GM12878 (cell line): ENCODE results near the gene CCDC137. TPM values are rescaled to one million over a fixed set of nuclear protein-coding genes. Genes with fewer than 3 reads are reported as not detected.
A peak's percentile ranks its signal among the peaks of the same experiment; 100 is the strongest.

ENCODE experiments used
- ATF3 ChIP-seq: IDR thresholded peaks from 2 replicates; pipeline ENCODE4 v1.6.1; 2011; ENCODE audit warnings: low read depth, mild to moderate bottlenecking, low read length, moderate library complexity, borderline replicate concordance; ENCODE audit errors: extremely low read depth
- BRCA1 ChIP-seq: IDR thresholded peaks from 2 replicates; pipeline ENCODE4 v1.6.1; 2011; ENCODE audit warnings: low read depth, low read length, improper control_type of control experiment
- CHD1 ChIP-seq: IDR thresholded peaks from 2 replicates; pipeline ENCODE4 v1.6.1; 2012; ENCODE audit warnings: low read depth, low read length, improper control_type of control experiment
- CHD2 ChIP-seq: IDR thresholded peaks from 2 replicates; pipeline ENCODE4 v1.6.1; 2011; ENCODE audit warnings: low read depth, low read length, improper control_type of control experiment, borderline replicate concordance
- HDGF ChIP-seq: fragments of 450-650 bp; IDR thresholded peaks from 2 replicates; pipeline ENCODE4 v1.6.1; 2016; ENCODE audit warnings: antibody characterized with exemption
- IKZF1 ChIP-seq: fragments of 450-650 bp; conservative IDR thresholded peaks from 2 replicates; pipeline ENCODE4 v1.6.1; 2017; ENCODE audit warnings: antibody characterized with exemption, mild to moderate bottlenecking
- IRF4 ChIP-seq: IDR thresholded peaks from 2 replicates; pipeline ENCODE4 v1.6.1; 2011; ENCODE audit warnings: low read depth, low read length
- KDM1A ChIP-seq: fragments of 200-600 bp; sonication (generic); IDR thresholded peaks from 2 replicates; pipeline ENCODE4 v1.6.1; 2016; ENCODE audit warnings: borderline replicate concordance
- MEF2A ChIP-seq: IDR thresholded peaks from 2 replicates; pipeline ENCODE4 v1.6.1; 2011; ENCODE audit warnings: low read depth, mild to moderate bottlenecking, low read length, moderate library complexity; ENCODE audit not compliant: insufficient read depth
- MXI1 ChIP-seq: fragments of 150-350 bp; IDR thresholded peaks from 2 replicates; pipeline ENCODE4 v1.6.1; 2011; ENCODE audit warnings: low read depth, mild to moderate bottlenecking, inconsistent platforms, low read length, improper control_type of control experiment
- NFIC ChIP-seq: IDR thresholded peaks from 2 replicates; pipeline ENCODE4 v1.6.1; 2012; ENCODE audit warnings: low read depth, mild to moderate bottlenecking, inconsistent platforms, low read length, moderate library complexity
- NR2F1 ChIP-seq: fragments of 450-650 bp; conservative IDR thresholded peaks from 2 replicates; pipeline ENCODE4 v1.6.1; 2017; ENCODE audit warnings: mild to moderate bottlenecking
- POLR2AphosphoS5 ChIP-seq: IDR thresholded peaks from 2 replicates; pipeline ENCODE4 v1.6.1; 2011; ENCODE audit warnings: mild to moderate bottlenecking, low read length, inconsistent platforms
- RELA ChIP-seq: fragments of 450-650 bp; IDR thresholded peaks from 2 replicates; pipeline ENCODE4 v1.8.0; 2014; ENCODE audit warnings: borderline replicate concordance; ENCODE audit not compliant: partially characterized antibody
- TCF12 ChIP-seq: IDR thresholded peaks from 2 replicates; pipeline ENCODE4 v1.6.1; 2011; ENCODE audit warnings: low read depth, mild to moderate bottlenecking, low read length
- USF1 ChIP-seq: IDR thresholded peaks from 2 replicates; pipeline ENCODE4 v1.6.1; 2011; ENCODE audit warnings: borderline replicate concordance, low read depth, mild to moderate bottlenecking, moderate library complexity, mixed read lengths, low read length; ENCODE audit not compliant: insufficient read depth; ENCODE audit errors: extremely low read length
- WRNIP1 ChIP-seq: IDR thresholded peaks from 2 replicates; pipeline ENCODE4 v1.6.1; 2011; ENCODE audit warnings: low read depth, low read length, improper control_type of control experiment, borderline replicate concordance
- ZNF207 ChIP-seq: fragments of 450-650 bp; IDR thresholded peaks from 2 replicates; pipeline ENCODE4 v1.6.1; 2014; ENCODE audit warnings: antibody characterized with exemption, mild to moderate bottlenecking, borderline replicate concordance
- ZNF217 ChIP-seq: fragments of 450-650 bp; IDR thresholded peaks from 2 replicates; pipeline ENCODE4 v1.6.1; 2017; ENCODE audit warnings: antibody characterized with exemption, mild to moderate bottlenecking
- ZNF622 ChIP-seq: fragments of 450-650 bp; IDR thresholded peaks from 2 replicates; pipeline ENCODE4 v1.6.1; 2017; ENCODE audit warnings: mild to moderate bottlenecking, inconsistent platforms
- polyA plus RNA-seq, 11 experiments: library from polyadenylated mRNA; depleted of rRNA in 4 of 11; unstranded in 6 of 11; stranded (reverse) in 5 of 11; fragments of >200 nt; fragmentation: Nextera tagmentation in 4 of 11; fragmentation: Illumina TruSeq in 1 of 11; extraction: Ambion mirVana in 4 of 11; extraction: Trizol in 1 of 11; gene quantifications; 1 replicate in 1 of 11; 2 replicates in 10 of 11; pipeline versions ENCODE4 v1.2.1 to v1.2.3, GENCODE V29; 2011 to 2016; ENCODE audit warnings: inconsistent platforms in 2 of 11, missing spikeins in 2 of 11, low read depth in 1 of 11
- total RNA-seq, 4 experiments: library from RNA; depleted of rRNA in 3 of 4; stranded (reverse); fragments of >200 nt in 3 of 4; fragmentation: Illumina TruSeq in 1 of 4; extraction: Trizol in 1 of 4; gene quantifications; 2 replicates each; pipeline versions ENCODE4 v1.2.1 to v1.2.3, GENCODE V29; 2013 to 2021
- TF ChIP-seq, protein P1 (sequence below): fragments of 450-650 bp; IDR thresholded peaks from 2 replicates; pipeline ENCODE4 v1.6.1; 2016; ENCODE audit warnings: mild to moderate bottlenecking
- TF ChIP-seq, protein P2 (sequence below): fragments of 450-650 bp; IDR thresholded peaks from 2 replicates; pipeline ENCODE4 v1.6.1; 2017; ENCODE audit warnings: mild to moderate bottlenecking, moderate library complexity
- TF ChIP-seq, protein P3 (sequence below): IDR thresholded peaks from 2 replicates; pipeline ENCODE4 v1.6.1; 2012; ENCODE audit warnings: low read depth, low read length, improper control_type of control experiment

The CCDC137 gene
- total and polyA plus RNA-seq, 10 of the 15 experiments (the other 5 are each of a cell fraction or from before 2014, with no cell fraction given): 2.2 to 45.4 (median 22.1) TPM

- TF ChIP-seq, protein P1, sequence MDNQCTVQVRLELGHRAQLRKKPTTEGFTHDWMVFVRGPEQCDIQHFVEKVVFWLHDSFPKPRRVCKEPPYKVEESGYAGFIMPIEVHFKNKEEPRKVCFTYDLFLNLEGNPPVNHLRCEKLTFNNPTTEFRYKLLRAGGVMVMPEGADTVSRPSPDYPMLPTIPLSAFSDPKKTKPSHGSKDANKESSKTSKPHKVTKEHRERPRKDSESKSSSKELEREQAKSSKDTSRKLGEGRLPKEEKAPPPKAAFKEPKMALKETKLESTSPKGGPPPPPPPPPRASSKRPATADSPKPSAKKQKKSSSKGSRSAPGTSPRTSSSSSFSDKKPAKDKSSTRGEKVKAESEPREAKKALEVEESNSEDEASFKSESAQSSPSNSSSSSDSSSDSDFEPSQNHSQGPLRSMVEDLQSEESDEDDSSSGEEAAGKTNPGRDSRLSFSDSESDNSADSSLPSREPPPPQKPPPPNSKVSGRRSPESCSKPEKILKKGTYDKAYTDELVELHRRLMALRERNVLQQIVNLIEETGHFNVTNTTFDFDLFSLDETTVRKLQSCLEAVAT: no peak
- TF ChIP-seq CHD2 (peak; percentile 92), CHD1 (no peak), NR2F1 (peak; percentile 42), ZNF217 (no peak), TCF12 (no peak; the same call in 1 of the 2 replicates), KDM1A (no peak), ATF3 (no peak), USF1 (no peak), RELA (no peak), ZNF207 (0 out of 2 replicates have a peak, but pooled peaks have one; percentile 62), ZNF622 (no peak), MXI1 (peak; percentile 92), NFIC (no peak), MEF2A (no peak), BRCA1 (no peak), IRF4 (no peak), POLR2AphosphoS5 (peak; percentile 96), WRNIP1 (no peak), HDGF (no peak), IKZF1 (peak; percentile 84)
- TF ChIP-seq, protein P2, sequence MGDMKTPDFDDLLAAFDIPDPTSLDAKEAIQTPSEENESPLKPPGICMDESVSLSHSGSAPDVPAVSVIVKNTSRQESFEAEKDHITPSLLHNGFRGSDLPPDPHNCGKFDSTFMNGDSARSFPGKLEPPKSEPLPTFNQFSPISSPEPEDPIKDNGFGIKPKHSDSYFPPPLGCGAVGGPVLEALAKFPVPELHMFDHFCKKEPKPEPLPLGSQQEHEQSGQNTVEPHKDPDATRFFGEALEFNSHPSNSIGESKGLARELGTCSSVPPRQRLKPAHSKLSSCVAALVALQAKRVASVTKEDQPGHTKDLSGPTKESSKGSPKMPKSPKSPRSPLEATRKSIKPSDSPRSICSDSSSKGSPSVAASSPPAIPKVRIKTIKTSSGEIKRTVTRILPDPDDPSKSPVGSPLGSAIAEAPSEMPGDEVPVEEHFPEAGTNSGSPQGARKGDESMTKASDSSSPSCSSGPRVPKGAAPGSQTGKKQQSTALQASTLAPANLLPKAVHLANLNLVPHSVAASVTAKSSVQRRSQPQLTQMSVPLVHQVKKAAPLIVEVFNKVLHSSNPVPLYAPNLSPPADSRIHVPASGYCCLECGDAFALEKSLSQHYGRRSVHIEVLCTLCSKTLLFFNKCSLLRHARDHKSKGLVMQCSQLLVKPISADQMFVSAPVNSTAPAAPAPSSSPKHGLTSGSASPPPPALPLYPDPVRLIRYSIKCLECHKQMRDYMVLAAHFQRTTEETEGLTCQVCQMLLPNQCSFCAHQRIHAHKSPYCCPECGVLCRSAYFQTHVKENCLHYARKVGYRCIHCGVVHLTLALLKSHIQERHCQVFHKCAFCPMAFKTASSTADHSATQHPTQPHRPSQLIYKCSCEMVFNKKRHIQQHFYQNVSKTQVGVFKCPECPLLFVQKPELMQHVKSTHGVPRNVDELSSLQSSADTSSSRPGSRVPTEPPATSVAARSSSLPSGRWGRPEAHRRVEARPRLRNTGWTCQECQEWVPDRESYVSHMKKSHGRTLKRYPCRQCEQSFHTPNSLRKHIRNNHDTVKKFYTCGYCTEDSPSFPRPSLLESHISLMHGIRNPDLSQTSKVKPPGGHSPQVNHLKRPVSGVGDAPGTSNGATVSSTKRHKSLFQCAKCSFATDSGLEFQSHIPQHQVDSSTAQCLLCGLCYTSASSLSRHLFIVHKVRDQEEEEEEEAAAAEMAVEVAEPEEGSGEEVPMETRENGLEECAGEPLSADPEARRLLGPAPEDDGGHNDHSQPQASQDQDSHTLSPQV: no peak
- TF ChIP-seq, protein P3, sequence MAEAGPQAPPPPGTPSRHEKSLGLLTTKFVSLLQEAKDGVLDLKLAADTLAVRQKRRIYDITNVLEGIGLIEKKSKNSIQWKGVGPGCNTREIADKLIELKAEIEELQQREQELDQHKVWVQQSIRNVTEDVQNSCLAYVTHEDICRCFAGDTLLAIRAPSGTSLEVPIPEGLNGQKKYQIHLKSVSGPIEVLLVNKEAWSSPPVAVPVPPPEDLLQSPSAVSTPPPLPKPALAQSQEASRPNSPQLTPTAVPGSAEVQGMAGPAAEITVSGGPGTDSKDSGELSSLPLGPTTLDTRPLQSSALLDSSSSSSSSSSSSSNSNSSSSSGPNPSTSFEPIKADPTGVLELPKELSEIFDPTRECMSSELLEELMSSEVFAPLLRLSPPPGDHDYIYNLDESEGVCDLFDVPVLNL: no peak
These were observed at the start of gene CCDC137, which contains the start of gene OXLD1 (continued) for GRCh38 chr17:81666342-81667191.
